ENCODE results near the gene LIMA1. TPM values are rescaled to one million over a fixed set of nuclear protein-coding genes. Genes with fewer than 3 reads are reported as not detected.
"Not testable (repeated sequence)": the region's sequence is repeated elsewhere in the genome, so short reads cannot be mapped to it uniquely, and the experiment has no call there.

Gene LIMA1
- total RNA-seq, 1 experiment from 2014 or later: 48.9 TPM

GRCh38 chr12:50149311-50149710 lies 134.0 kb downstream of the LIMA1 start:
- Mint-ChIP-seq H3K9me3 (ENCODE audit: low read depth, unreplicated experiment) (no peaks in the 10 kb centered on the region), H3K4me1 (ENCODE audit: low read depth, unreplicated experiment) (peaks cover 5% of the 10 kb centered on the region), H3K36me3 (ENCODE audit: insufficient read depth, unreplicated experiment) (no peaks in the 10 kb centered on the region), H3K4me3 (ENCODE audit: low read depth, unreplicated experiment) (no peak overlapping the region), H3K27me3 (ENCODE audit: unreplicated experiment) (no peaks in the 10 kb centered on the region), H3K27ac (ENCODE audit: unreplicated experiment) (no peak overlapping the region)
- CTCF ChIA-PET: interaction anchor here (0.7 kb wide), 1 partner anchor 10 kb away, joined by 3 read pairs; no protein-coding TSS in a partner anchor
- no peak for DNase-seq
- no TSS peak for BruUV-seq (replicated peaks)
- TF ChIP-seq, protein P1, sequence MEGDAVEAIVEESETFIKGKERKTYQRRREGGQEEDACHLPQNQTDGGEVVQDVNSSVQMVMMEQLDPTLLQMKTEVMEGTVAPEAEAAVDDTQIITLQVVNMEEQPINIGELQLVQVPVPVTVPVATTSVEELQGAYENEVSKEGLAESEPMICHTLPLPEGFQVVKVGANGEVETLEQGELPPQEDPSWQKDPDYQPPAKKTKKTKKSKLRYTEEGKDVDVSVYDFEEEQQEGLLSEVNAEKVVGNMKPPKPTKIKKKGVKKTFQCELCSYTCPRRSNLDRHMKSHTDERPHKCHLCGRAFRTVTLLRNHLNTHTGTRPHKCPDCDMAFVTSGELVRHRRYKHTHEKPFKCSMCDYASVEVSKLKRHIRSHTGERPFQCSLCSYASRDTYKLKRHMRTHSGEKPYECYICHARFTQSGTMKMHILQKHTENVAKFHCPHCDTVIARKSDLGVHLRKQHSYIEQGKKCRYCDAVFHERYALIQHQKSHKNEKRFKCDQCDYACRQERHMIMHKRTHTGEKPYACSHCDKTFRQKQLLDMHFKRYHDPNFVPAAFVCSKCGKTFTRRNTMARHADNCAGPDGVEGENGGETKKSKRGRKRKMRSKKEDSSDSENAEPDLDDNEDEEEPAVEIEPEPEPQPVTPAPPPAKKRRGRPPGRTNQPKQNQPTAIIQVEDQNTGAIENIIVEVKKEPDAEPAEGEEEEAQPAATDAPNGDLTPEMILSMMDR (IDR thresholded peaks at IDR 0.05; ENCODE audit: unreplicated experiment): no peak
- intact Hi-C loops (cut with micrococcal nuclease; ENCODE audit: unreplicated experiment): no loop called here

- H3K4me3 Mint-ChIP-seq (ENCODE audit: low read depth, unreplicated experiment); intact Hi-C loops (cut with micrococcal nuclease; ENCODE audit: unreplicated experiment); BruUV-seq (replicated peaks); DNase-seq; H3K9me3 Mint-ChIP-seq (ENCODE audit: low read depth, unreplicated experiment); H3K36me3 Mint-ChIP-seq (ENCODE audit: insufficient read depth, unreplicated experiment); H3K27me3 Mint-ChIP-seq (ENCODE audit: unreplicated experiment); H3K4me1 Mint-ChIP-seq (ENCODE audit: low read depth, unreplicated experiment); H3K27ac Mint-ChIP-seq (ENCODE audit: unreplicated experiment); CTCF ChIA-PET: not testable (repeated sequence)
These were observed 135.3 kb downstream of the LIMA1 start for GRCh38 chr12:50148011-50148410.

- Mint-ChIP-seq H3K36me3 (ENCODE audit: insufficient read depth, unreplicated experiment) (no peaks in the 10 kb centered on the region), H3K27ac (ENCODE audit: unreplicated experiment) (no peak overlapping the region), H3K4me3 (ENCODE audit: low read depth, unreplicated experiment) (no peak overlapping the region), H3K27me3 (ENCODE audit: unreplicated experiment) (no peaks in the 10 kb centered on the region), H3K4me1 (ENCODE audit: low read depth, unreplicated experiment) (peaks cover 5% of the 10 kb centered on the region), H3K9me3 (ENCODE audit: low read depth, unreplicated experiment) (no peaks in the 10 kb centered on the region)
- CTCF ChIA-PET: no interaction called here
- TF ChIP-seq, protein P1 (IDR thresholded peaks at IDR 0.05; ENCODE audit: unreplicated experiment): no peak
- no TSS peak for BruUV-seq (replicated peaks)
- intact Hi-C loops (cut with micrococcal nuclease; ENCODE audit: unreplicated experiment): no loop called here
- DNase-seq: no peak
These were observed 136.0 kb downstream of the LIMA1 start for GRCh38 chr12:50147281-50147680.

DNA sequence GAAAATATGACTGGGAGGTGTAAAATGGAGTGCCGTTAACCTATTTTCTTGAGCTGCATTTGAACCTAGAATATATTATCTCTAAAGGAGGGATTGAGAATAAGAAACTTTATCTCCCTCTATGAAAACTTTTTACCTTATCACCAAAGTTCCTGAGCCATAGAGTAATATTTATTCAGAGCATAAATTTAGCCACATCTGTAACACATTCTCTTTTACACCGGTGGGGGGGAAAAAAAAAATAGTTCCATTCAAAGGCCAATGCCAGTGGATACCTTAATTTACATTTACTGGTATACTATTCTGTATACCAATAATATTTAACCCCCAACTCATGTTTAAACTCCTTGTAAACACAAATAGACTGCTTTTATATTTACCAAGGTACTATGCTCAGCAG lies 137.9 kb downstream of the LIMA1 start:
- no peaks in the 10 kb centered on the region for H3K36me3 Mint-ChIP-seq (ENCODE audit: insufficient read depth, unreplicated experiment)
- intact Hi-C loops (cut with micrococcal nuclease; ENCODE audit: unreplicated experiment): no loop called here
- no peak overlapping the region for H3K27ac Mint-ChIP-seq (ENCODE audit: unreplicated experiment)
- H3K9me3 Mint-ChIP-seq (ENCODE audit: low read depth, unreplicated experiment): no peaks in the 10 kb centered on the region
- H3K4me1 Mint-ChIP-seq (ENCODE audit: low read depth, unreplicated experiment): no peaks in the 10 kb centered on the region
- H3K4me3 Mint-ChIP-seq (ENCODE audit: low read depth, unreplicated experiment): no peak overlapping the region
- no peak for DNase-seq
- no TSS peak for BruUV-seq (replicated peaks)
- CTCF ChIA-PET: no interaction called here
- no peaks in the 10 kb centered on the region for H3K27me3 Mint-ChIP-seq (ENCODE audit: unreplicated experiment)
- TF ChIP-seq, protein P1 (IDR thresholded peaks at IDR 0.05; ENCODE audit: unreplicated experiment): no peak

DNA sequence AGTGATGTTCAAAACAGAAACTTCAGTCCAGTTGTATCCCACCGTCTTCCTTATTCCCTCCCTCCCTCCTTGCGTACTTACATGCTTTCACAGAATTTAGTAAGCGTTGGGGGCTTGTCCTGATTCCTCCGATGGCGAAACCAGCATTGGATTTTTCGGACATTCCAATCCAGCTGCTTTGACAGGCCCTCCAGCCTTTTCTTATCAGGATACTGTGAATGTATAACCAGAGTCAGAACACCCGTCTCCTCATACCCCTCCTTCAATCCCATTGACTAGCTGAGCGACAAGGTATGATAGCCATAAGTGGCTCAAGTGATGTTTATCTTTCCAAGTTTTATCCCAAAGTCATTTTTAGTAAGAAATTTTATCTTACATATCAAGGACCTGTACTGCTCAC lies 140.3 kb downstream of the LIMA1 start:
- H3K36me3 Mint-ChIP-seq (ENCODE audit: insufficient read depth, unreplicated experiment): no peaks in the 10 kb centered on the region
- H3K4me3 Mint-ChIP-seq (ENCODE audit: low read depth, unreplicated experiment): no peak overlapping the region
- no peak overlapping the region for H3K27ac Mint-ChIP-seq (ENCODE audit: unreplicated experiment)
- TF ChIP-seq, protein P1 (IDR thresholded peaks at IDR 0.05; ENCODE audit: unreplicated experiment): no peak
- H3K4me1 Mint-ChIP-seq (ENCODE audit: low read depth, unreplicated experiment): no peaks in the 10 kb centered on the region
- DNase-seq: no peak
- CTCF ChIA-PET: no interaction called here
- H3K9me3 Mint-ChIP-seq (ENCODE audit: low read depth, unreplicated experiment): no peaks in the 10 kb centered on the region
- no peaks in the 10 kb centered on the region for H3K27me3 Mint-ChIP-seq (ENCODE audit: unreplicated experiment)
- BruUV-seq (replicated peaks): no TSS peak
- intact Hi-C loops (cut with micrococcal nuclease; ENCODE audit: unreplicated experiment): no loop called here
